ENCODE data around the gene FBXO7. TPM values are rescaled to one million over a fixed set of nuclear protein-coding genes. Genes with fewer than 3 reads are reported as not detected.

The FBXO7 gene
- total RNA-seq, 1 experiment from 2014 or later = 85.1 TPM

DNA sequence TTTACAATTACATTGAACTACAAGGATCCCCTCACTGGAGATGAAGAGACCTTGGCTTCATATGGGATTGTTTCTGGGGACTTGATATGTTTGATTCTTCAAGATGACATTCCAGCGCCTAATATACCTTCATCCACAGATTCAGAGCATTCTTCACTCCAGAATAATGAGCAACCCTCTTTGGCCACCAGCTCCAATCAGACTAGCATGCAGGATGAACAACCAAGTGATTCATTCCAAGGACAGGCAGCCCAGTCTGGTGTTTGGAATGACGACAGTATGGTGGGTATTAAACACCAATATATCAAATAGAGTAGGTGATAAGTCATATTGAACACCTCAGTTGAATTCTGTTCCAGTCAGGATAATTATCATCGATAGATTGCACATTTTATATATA, 4.4 kb downstream of the FBXO7 start:
- peaks cover 10% of the 10 kb centered on the region for H3K4me1 ChIP-seq
- Mint-ChIP-seq H3K27me3 (ENCODE audit: insufficient read depth, unreplicated experiment) (no peaks in the 10 kb centered on the region), H3K4me1 (ENCODE audit: low read depth, unreplicated experiment) (no peaks in the 10 kb centered on the region), H3K27ac (ENCODE audit: unreplicated experiment) (no peak overlapping the region), H3K9me3 (ENCODE audit: unreplicated experiment) (no peaks in the 10 kb centered on the region), H3K4me3 (ENCODE audit: unreplicated experiment) (no peak overlapping the region), H3K36me3 (ENCODE audit: insufficient read depth, unreplicated experiment) (no peaks in the 10 kb centered on the region)
- DNase-seq = no peak
- BruUV-seq (replicated peaks) = no TSS peak
- intact Hi-C loops (cut with micrococcal nuclease; ENCODE audit: unreplicated experiment) = no loop called here
- no peak for TF ChIP-seq CTCF (IDR thresholded peaks at IDR 0.05; ENCODE audit: insufficient read depth in 1 of 2, low read depth in 1 of 2, low read length in 1 of 2, severe bottlenecking in 1 of 2, unreplicated experiment in 1 of 2)
- CTCF ChIA-PET = no interaction called here
- H3K9me3 ChIP-seq = no peaks in the 10 kb centered on the region
- POLR2A ChIA-PET = no interaction called here
- no peaks in the 10 kb centered on the region for H3K27me3 ChIP-seq (replicated peaks; ENCODE audit: control insufficient read depth, insufficient read depth, low read length)
- no peaks in the 10 kb centered on the region for H3K36me3 ChIP-seq (ENCODE audit: control insufficient read depth, insufficient read depth, low read length)
- no peak overlapping the region for H3K4me3 ChIP-seq (ENCODE audit: low read depth, low read length)

- TF ChIP-seq CTCF (IDR thresholded peaks at IDR 0.05; ENCODE audit: insufficient read depth in 1 of 2, low read depth in 1 of 2, low read length in 1 of 2, severe bottlenecking in 1 of 2, unreplicated experiment in 1 of 2) = no peak
- H3K27ac Mint-ChIP-seq (ENCODE audit: unreplicated experiment) = no peak overlapping the region
- H3K36me3 ChIP-seq (ENCODE audit: control insufficient read depth, insufficient read depth, low read length) = no peaks in the 10 kb centered on the region
- no peak for DNase-seq
- intact Hi-C loops (cut with micrococcal nuclease; ENCODE audit: unreplicated experiment) = no loop called here
- H3K4me3 ChIP-seq (ENCODE audit: low read depth, low read length) = no peak overlapping the region
- CTCF ChIA-PET = no interaction called here
- H3K27me3 ChIP-seq (replicated peaks; ENCODE audit: control insufficient read depth, insufficient read depth, low read length) = no peaks in the 10 kb centered on the region
- POLR2A ChIA-PET = no interaction called here
- H3K27me3 Mint-ChIP-seq (ENCODE audit: insufficient read depth, unreplicated experiment) = no peaks in the 10 kb centered on the region
- H3K4me3 Mint-ChIP-seq (ENCODE audit: unreplicated experiment) = no peak overlapping the region
- no peaks in the 10 kb centered on the region for H3K36me3 Mint-ChIP-seq (ENCODE audit: insufficient read depth, unreplicated experiment)
- no peaks in the 10 kb centered on the region for H3K4me1 Mint-ChIP-seq (ENCODE audit: low read depth, unreplicated experiment)
- no TSS peak for BruUV-seq (replicated peaks)
- no peaks in the 10 kb centered on the region for H3K9me3 ChIP-seq
- peaks cover 10% of the 10 kb centered on the region for H3K4me1 ChIP-seq
- H3K9me3 Mint-ChIP-seq (ENCODE audit: unreplicated experiment) = no peaks in the 10 kb centered on the region
These were observed 5.6 kb downstream of the FBXO7 start for GRCh38 chr22:32480238-32480637.

DNA sequence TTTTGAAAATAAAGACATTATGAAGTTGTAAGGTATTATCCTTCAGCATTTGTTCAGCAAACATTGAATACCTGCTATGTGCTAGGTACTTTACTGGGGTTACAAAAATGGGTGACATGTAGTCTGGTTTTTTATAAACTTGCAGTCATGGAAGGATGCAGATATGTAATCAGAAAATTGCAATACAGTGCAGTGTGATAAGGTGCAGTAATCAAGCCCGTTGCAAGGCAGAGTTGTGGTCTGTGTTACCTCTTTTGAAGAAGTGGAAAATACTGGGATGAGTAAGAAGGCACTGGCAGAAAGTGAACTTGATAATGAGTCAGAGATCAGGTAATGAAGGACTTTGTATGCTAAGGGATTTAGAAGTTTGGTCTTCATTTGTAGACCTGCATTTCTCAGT, 8.1 kb downstream of the FBXO7 start:
- no peaks in the 10 kb centered on the region for H3K27me3 Mint-ChIP-seq (ENCODE audit: insufficient read depth, unreplicated experiment)
- H3K27me3 ChIP-seq (replicated peaks; ENCODE audit: control insufficient read depth, insufficient read depth, low read length) = no peaks in the 10 kb centered on the region
- ChIA-PET POLR2A (no interaction called here), CTCF (no interaction called here)
- no peaks in the 10 kb centered on the region for H3K9me3 ChIP-seq
- H3K36me3 ChIP-seq (ENCODE audit: control insufficient read depth, insufficient read depth, low read length) = no peaks in the 10 kb centered on the region
- no TSS peak for BruUV-seq (replicated peaks)
- H3K4me1 Mint-ChIP-seq (ENCODE audit: low read depth, unreplicated experiment) = no peaks in the 10 kb centered on the region
- no peak overlapping the region for H3K4me3 ChIP-seq (ENCODE audit: low read depth, low read length)
- H3K36me3 Mint-ChIP-seq (ENCODE audit: insufficient read depth, unreplicated experiment) = peaks cover 19% of the 10 kb centered on the region
- no peak for DNase-seq
- no peaks in the 10 kb centered on the region for H3K4me1 ChIP-seq
- H3K4me3 Mint-ChIP-seq (ENCODE audit: unreplicated experiment) = no peak overlapping the region
- no peaks in the 10 kb centered on the region for H3K9me3 Mint-ChIP-seq (ENCODE audit: unreplicated experiment)
- no peak for TF ChIP-seq CTCF (IDR thresholded peaks at IDR 0.05; ENCODE audit: insufficient read depth in 1 of 2, low read depth in 1 of 2, low read length in 1 of 2, severe bottlenecking in 1 of 2, unreplicated experiment in 1 of 2)
- intact Hi-C loops (cut with micrococcal nuclease; ENCODE audit: unreplicated experiment) = no loop called here
- no peak overlapping the region for H3K27ac Mint-ChIP-seq (ENCODE audit: unreplicated experiment)
